WTC11 (cell line): Measurements from ENCODE around the gene PIP5K1A. TPM values are rescaled to one million over a fixed set of nuclear protein-coding genes. Genes with fewer than 3 reads are reported as not detected.

Experiments
- AR ChIP-seq: fragments of 250-450 bp; sonication (Bioruptor Pico); IDR thresholded peaks from 2 replicates; pipeline ENCODE4 v1.9.0; 2021; ENCODE audit warnings: mild to moderate bottlenecking
- E2F5 ChIP-seq: sonication (generic); formaldehyde crosslinking; IDR thresholded peaks from 2 replicates; pipeline ENCODE4 v1.8.1; 2022; ENCODE audit warnings: mild to moderate bottlenecking, moderate library complexity, missing genetic modification reagents
- FOXJ3 ChIP-seq: sonication (generic); formaldehyde crosslinking; IDR thresholded peaks from 2 replicates; pipeline ENCODE4 v1.9.0; 2021; ENCODE audit warnings: missing genetic modification reagents, mild to moderate bottlenecking, borderline replicate concordance
- FOXK1 ChIP-seq: sonication (generic); formaldehyde crosslinking; IDR thresholded peaks from 2 replicates; pipeline ENCODE4 v1.8.0; 2022; ENCODE audit warnings: mild to moderate bottlenecking, moderate library complexity, missing genetic modification reagents
- GABPB1 ChIP-seq: sonication (generic); formaldehyde crosslinking; IDR thresholded peaks from 2 replicates; pipeline ENCODE4 v1.8.1; 2023; ENCODE audit warnings: mild to moderate bottlenecking, missing genetic modification reagents
- JAZF1 ChIP-seq: fragments of 250-450 bp; sonication (Bioruptor Pico); IDR thresholded peaks from 2 replicates; pipeline ENCODE4 v1.9.0; 2021; ENCODE audit warnings: moderate library complexity, mild to moderate bottlenecking, inconsistent platforms
- MXD4 ChIP-seq: fragments of 250-450 bp; sonication (Bioruptor Pico); IDR thresholded peaks from 2 replicates; pipeline ENCODE4 v1.8.0; 2021; ENCODE audit warnings: mild to moderate bottlenecking, moderate library complexity, borderline replicate concordance
- MYBL2 ChIP-seq: sonication (generic); formaldehyde crosslinking; IDR thresholded peaks from 2 replicates; pipeline ENCODE4 v1.8.1; 2023; ENCODE audit warnings: mild to moderate bottlenecking, moderate library complexity, missing genetic modification reagents
- NFATC4 ChIP-seq: fragments of 250-450 bp; sonication (Bioruptor Pico); IDR thresholded peaks from 2 replicates; pipeline ENCODE4 v1.9.0; 2021; ENCODE audit warnings: mild to moderate bottlenecking
- NR2C2 ChIP-seq: sonication (generic); formaldehyde crosslinking; IDR thresholded peaks from 2 replicates; pipeline ENCODE4 v1.8.0; 2022; ENCODE audit warnings: mild to moderate bottlenecking, missing genetic modification reagents
- RELA ChIP-seq: sonication (generic); formaldehyde crosslinking; IDR thresholded peaks from 2 replicates; pipeline ENCODE4 v1.8.1; 2022; ENCODE audit warnings: missing genetic modification reagents, mild to moderate bottlenecking, borderline replicate concordance
- TCF7 ChIP-seq: sonication (generic); formaldehyde crosslinking; IDR thresholded peaks from 2 replicates; pipeline ENCODE4 v1.8.0; 2022; ENCODE audit warnings: mild to moderate bottlenecking, low read depth, missing genetic modification reagents, moderate library complexity
- ZMAT4 ChIP-seq: fragments of 250-450 bp; sonication (Bioruptor Pico); IDR thresholded peaks from 2 replicates; pipeline ENCODE4 v1.9.0; 2021; ENCODE audit warnings: mild to moderate bottlenecking
- ZNF263 ChIP-seq: sonication (generic); formaldehyde crosslinking; IDR thresholded peaks from 2 replicates; pipeline ENCODE4 v1.8.1; 2022; ENCODE audit warnings: low read depth, mild to moderate bottlenecking, moderate library complexity, missing genetic modification reagents
- total RNA-seq: library from RNA; stranded (reverse); gene quantifications from 3 replicates; pipeline ENCODE4 v1.2.3, GENCODE V29; 2021
- TF ChIP-seq, protein P1 (sequence below): sonication (generic); formaldehyde crosslinking; IDR thresholded peaks from 2 replicates; pipeline ENCODE4 v1.8.0; 2023; ENCODE audit warnings: mild to moderate bottlenecking, missing genetic modification reagents
- TF ChIP-seq, protein P2 (sequence below): sonication (generic); formaldehyde crosslinking; IDR thresholded peaks from 2 replicates; pipeline ENCODE4 v1.8.0; 2022; ENCODE audit warnings: mild to moderate bottlenecking, missing genetic modification reagents
- TF ChIP-seq, protein P3 (sequence below): sonication (generic); formaldehyde crosslinking; IDR thresholded peaks from 2 replicates; pipeline ENCODE4 v1.8.1; 2022; ENCODE audit warnings: mild to moderate bottlenecking, missing genetic modification reagents, moderate library complexity, borderline replicate concordance
- TF ChIP-seq, protein P4 (sequence below): sonication (generic); formaldehyde crosslinking; IDR thresholded peaks from 2 replicates; pipeline ENCODE4 v1.8.1; 2023; ENCODE audit warnings: mild to moderate bottlenecking, missing genetic modification reagents
- TF ChIP-seq, protein P5 (sequence below): sonication (generic); formaldehyde crosslinking; conservative IDR thresholded peaks from 2 replicates; pipeline ENCODE4 v1.8.1; 2023; ENCODE audit warnings: mild to moderate bottlenecking, low read depth, missing genetic modification reagents, moderate library complexity
- TF ChIP-seq, protein P6 (sequence below): sonication (generic); formaldehyde crosslinking; IDR thresholded peaks from 2 replicates; pipeline ENCODE4 v1.8.0; 2023; ENCODE audit warnings: missing genetic modification reagents

The PIP5K1A gene
- total RNA-seq, 1 experiment from 2014 or later: 81.3 TPM

DNA sequence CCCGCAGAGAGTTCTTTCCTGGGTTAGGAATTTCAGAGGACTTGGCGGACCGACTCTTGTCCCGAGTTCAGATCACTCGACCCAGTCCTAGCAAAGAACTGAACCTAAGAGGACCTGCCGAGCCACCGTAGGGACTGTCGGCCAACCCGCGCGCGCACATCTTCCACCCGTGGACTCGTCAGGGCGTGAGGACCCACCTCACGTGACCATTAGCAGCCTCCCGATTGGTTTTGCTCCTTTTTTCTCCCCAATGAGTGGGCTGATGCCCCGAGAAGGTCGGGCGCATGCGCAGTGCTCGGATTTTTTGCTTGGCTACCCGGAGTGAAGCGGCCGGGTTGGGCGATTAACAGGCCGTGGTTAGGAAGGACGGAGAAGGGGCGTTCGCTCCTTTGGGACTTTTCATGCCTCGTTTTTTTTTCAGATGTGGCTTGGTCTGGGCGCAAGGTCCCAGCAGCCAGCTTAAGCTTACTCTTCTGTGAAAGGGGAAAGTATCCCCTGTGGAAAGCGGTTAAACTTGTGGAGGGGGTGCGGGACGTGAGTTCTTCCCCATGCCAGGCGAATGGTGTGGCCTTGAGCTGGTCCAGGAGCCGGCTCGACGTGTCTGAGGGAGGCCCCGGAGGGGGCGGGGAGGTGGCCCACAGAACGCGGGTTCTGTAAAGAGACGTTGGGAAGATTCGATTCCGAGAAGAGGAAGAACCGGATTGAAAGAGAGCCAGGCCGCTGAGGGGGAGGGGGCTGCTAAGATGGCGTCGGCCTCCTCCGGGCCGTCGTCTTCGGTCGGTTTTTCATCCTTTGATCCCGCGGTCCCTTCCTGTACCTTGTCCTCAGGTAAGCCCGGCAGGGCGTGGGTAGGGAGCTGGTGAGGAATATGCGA is at the start of gene PIP5K1A (continued):
- TF ChIP-seq, protein P1, sequence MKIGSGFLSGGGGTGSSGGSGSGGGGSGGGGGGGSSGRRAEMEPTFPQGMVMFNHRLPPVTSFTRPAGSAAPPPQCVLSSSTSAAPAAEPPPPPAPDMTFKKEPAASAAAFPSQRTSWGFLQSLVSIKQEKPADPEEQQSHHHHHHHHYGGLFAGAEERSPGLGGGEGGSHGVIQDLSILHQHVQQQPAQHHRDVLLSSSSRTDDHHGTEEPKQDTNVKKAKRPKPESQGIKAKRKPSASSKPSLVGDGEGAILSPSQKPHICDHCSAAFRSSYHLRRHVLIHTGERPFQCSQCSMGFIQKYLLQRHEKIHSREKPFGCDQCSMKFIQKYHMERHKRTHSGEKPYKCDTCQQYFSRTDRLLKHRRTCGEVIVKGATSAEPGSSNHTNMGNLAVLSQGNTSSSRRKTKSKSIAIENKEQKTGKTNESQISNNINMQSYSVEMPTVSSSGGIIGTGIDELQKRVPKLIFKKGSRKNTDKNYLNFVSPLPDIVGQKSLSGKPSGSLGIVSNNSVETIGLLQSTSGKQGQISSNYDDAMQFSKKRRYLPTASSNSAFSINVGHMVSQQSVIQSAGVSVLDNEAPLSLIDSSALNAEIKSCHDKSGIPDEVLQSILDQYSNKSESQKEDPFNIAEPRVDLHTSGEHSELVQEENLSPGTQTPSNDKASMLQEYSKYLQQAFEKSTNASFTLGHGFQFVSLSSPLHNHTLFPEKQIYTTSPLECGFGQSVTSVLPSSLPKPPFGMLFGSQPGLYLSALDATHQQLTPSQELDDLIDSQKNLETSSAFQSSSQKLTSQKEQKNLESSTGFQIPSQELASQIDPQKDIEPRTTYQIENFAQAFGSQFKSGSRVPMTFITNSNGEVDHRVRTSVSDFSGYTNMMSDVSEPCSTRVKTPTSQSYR (CRISPR knock-in tag): peak; percentile 45; the same call in 1 of the 2 replicates
- TF ChIP-seq, protein P2, sequence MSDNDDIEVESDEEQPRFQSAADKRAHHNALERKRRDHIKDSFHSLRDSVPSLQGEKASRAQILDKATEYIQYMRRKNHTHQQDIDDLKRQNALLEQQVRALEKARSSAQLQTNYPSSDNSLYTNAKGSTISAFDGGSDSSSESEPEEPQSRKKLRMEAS (CRISPR knock-in tag): peak; percentile 64; the same call in 1 of the 2 replicates
- TF ChIP-seq E2F5 (CRISPR knock-in tag): no peak
- no peak for TF ChIP-seq MXD4 (CRISPR knock-in tag)
- TF ChIP-seq FOXJ3 (CRISPR knock-in tag): 0 out of 2 replicates have a peak, but pooled peaks have one; percentile 31
- TF ChIP-seq, protein P3, sequence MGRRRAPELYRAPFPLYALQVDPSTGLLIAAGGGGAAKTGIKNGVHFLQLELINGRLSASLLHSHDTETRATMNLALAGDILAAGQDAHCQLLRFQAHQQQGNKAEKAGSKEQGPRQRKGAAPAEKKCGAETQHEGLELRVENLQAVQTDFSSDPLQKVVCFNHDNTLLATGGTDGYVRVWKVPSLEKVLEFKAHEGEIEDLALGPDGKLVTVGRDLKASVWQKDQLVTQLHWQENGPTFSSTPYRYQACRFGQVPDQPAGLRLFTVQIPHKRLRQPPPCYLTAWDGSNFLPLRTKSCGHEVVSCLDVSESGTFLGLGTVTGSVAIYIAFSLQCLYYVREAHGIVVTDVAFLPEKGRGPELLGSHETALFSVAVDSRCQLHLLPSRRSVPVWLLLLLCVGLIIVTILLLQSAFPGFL (CRISPR knock-in tag): no peak
- TF ChIP-seq FOXK1 (CRISPR knock-in tag): 0 out of 2 replicates have a peak, but pooled peaks have one; percentile 36
- TF ChIP-seq AR (CRISPR knock-in tag): no peak
- TF ChIP-seq, protein P4, sequence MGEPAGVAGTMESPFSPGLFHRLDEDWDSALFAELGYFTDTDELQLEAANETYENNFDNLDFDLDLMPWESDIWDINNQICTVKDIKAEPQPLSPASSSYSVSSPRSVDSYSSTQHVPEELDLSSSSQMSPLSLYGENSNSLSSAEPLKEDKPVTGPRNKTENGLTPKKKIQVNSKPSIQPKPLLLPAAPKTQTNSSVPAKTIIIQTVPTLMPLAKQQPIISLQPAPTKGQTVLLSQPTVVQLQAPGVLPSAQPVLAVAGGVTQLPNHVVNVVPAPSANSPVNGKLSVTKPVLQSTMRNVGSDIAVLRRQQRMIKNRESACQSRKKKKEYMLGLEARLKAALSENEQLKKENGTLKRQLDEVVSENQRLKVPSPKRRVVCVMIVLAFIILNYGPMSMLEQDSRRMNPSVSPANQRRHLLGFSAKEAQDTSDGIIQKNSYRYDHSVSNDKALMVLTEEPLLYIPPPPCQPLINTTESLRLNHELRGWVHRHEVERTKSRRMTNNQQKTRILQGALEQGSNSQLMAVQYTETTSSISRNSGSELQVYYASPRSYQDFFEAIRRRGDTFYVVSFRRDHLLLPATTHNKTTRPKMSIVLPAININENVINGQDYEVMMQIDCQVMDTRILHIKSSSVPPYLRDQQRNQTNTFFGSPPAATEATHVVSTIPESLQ (CRISPR knock-in tag): no peak
- TF ChIP-seq JAZF1 (CRISPR knock-in tag): no peak
- TF ChIP-seq, protein P5, sequence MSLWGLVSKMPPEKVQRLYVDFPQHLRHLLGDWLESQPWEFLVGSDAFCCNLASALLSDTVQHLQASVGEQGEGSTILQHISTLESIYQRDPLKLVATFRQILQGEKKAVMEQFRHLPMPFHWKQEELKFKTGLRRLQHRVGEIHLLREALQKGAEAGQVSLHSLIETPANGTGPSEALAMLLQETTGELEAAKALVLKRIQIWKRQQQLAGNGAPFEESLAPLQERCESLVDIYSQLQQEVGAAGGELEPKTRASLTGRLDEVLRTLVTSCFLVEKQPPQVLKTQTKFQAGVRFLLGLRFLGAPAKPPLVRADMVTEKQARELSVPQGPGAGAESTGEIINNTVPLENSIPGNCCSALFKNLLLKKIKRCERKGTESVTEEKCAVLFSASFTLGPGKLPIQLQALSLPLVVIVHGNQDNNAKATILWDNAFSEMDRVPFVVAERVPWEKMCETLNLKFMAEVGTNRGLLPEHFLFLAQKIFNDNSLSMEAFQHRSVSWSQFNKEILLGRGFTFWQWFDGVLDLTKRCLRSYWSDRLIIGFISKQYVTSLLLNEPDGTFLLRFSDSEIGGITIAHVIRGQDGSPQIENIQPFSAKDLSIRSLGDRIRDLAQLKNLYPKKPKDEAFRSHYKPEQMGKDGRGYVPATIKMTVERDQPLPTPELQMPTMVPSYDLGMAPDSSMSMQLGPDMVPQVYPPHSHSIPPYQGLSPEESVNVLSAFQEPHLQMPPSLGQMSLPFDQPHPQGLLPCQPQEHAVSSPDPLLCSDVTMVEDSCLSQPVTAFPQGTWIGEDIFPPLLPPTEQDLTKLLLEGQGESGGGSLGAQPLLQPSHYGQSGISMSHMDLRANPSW: no peak
- no peak for TF ChIP-seq ZMAT4 (CRISPR knock-in tag)
- 0 out of 2 replicates have a peak, but pooled peaks have one; percentile 22 for TF ChIP-seq GABPB1 (CRISPR knock-in tag)
- TF ChIP-seq NFATC4 (CRISPR knock-in tag): no peak
- TF ChIP-seq, protein P6, sequence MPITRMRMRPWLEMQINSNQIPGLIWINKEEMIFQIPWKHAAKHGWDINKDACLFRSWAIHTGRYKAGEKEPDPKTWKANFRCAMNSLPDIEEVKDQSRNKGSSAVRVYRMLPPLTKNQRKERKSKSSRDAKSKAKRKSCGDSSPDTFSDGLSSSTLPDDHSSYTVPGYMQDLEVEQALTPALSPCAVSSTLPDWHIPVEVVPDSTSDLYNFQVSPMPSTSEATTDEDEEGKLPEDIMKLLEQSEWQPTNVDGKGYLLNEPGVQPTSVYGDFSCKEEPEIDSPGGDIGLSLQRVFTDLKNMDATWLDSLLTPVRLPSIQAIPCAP (CRISPR knock-in tag): peak; percentile 66
- no peak for TF ChIP-seq RELA (CRISPR knock-in tag)
- no peak for TF ChIP-seq TCF7 (CRISPR knock-in tag)
- TF ChIP-seq NR2C2 (CRISPR knock-in tag): no peak
- TF ChIP-seq MYBL2 (CRISPR knock-in tag): no peak
- no peak for TF ChIP-seq ZNF263
